PC-9 (cell line): Measurements from ENCODE around the gene KIDINS220.

Source experiments
- EZH2 ChIP-seq: fragments of 200-600 bp; sonication (generic); IDR thresholded peaks from 2 replicates; pipeline ENCODE4 v1.8.0; 2017; ENCODE audit warnings: antibody characterized with exemption, low read depth
- TF ChIP-seq, protein P1 (sequence below): fragments of 200-600 bp; sonication (generic); conservative IDR thresholded peaks from 2 replicates; pipeline ENCODE4 v1.6.1; 2017; ENCODE audit warnings: mixed run types, antibody characterized with exemption, mild to moderate bottlenecking, moderate library complexity

DNA sequence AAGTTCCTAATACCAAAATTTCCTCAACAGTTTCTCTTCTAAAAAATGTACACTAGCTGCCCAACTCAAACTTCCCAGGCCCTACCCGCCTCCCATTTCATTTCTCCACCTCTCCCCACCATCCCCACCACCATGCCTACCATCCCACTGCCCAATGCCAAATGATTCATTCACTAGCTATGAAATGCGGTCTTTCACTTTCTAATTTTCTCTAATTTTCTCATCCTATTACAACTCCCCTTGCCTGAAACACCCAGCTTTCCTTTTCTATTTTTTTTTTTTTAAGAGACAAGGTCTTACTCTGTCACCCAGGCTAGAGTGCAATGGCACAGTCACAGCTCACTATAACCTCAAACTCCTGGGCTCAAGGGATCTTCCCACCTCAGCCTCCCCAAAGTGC, 38.4 kb downstream of the KIDINS220 start:
- TF ChIP-seq, protein P1, sequence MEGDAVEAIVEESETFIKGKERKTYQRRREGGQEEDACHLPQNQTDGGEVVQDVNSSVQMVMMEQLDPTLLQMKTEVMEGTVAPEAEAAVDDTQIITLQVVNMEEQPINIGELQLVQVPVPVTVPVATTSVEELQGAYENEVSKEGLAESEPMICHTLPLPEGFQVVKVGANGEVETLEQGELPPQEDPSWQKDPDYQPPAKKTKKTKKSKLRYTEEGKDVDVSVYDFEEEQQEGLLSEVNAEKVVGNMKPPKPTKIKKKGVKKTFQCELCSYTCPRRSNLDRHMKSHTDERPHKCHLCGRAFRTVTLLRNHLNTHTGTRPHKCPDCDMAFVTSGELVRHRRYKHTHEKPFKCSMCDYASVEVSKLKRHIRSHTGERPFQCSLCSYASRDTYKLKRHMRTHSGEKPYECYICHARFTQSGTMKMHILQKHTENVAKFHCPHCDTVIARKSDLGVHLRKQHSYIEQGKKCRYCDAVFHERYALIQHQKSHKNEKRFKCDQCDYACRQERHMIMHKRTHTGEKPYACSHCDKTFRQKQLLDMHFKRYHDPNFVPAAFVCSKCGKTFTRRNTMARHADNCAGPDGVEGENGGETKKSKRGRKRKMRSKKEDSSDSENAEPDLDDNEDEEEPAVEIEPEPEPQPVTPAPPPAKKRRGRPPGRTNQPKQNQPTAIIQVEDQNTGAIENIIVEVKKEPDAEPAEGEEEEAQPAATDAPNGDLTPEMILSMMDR = no peak
- no peak for TF ChIP-seq EZH2
